ENCODE measurements around the gene MYADML2. TPM values are rescaled to one million over a fixed set of nuclear protein-coding genes. Genes with fewer than 3 reads are reported as not detected.
"Not testable (repeated sequence)": the region's sequence is repeated elsewhere in the genome, so short reads cannot be mapped to it uniquely, and the experiment has no call there.

MYADML2 gene
- total and polyA plus RNA-seq, 2 experiments from 2014 or later = 0.70 to 1.7 TPM

- H3K79me2 ChIP-seq (replicated peaks; ENCODE audit: insufficient read depth); H3K9me2 ChIP-seq (ENCODE audit: insufficient read depth); H3K4me3 Mint-ChIP-seq; H3K27ac ChIP-seq (ENCODE audit: low read depth); H3K4me3 ChIP-seq; H3K4me1 Mint-ChIP-seq; H3K4me1 ChIP-seq (ENCODE audit: insufficient read depth); DNase-seq (ENCODE audit: low spot score); H3F3A ChIP-seq (replicated peaks; ENCODE audit: low read depth); H3K27me3 ChIP-seq (ENCODE audit: insufficient read depth); H3K27ac Mint-ChIP-seq; H4K20me1 ChIP-seq (replicated peaks; ENCODE audit: insufficient read depth); ATAC-seq; H3K9me3 Mint-ChIP-seq; H2AFZ ChIP-seq; H3K36me3 ChIP-seq (ENCODE audit: insufficient read depth); H3K4me2 ChIP-seq: not testable (repeated sequence)
- peaks cover 49% of the 10 kb centered on the region for H3K36me3 Mint-ChIP-seq (ENCODE audit: low read depth)
- peaks cover 14% of the 10 kb centered on the region for H3K27me3 Mint-ChIP-seq (ENCODE audit: insufficient read depth, low read depth, poor library complexity)
These were observed 34.5 kb upstream of the MYADML2 start for GRCh38 chr17:81981511-81981910.

GRCh38 chr17:81980707-81981343, 33.8 kb upstream of the MYADML2 start:
- Mint-ChIP-seq H3K9me3 (no peaks in the 10 kb centered on the region), H3K4me3 (no peak overlapping the region), H3K36me3 (ENCODE audit: low read depth) (peaks cover 47% of the 10 kb centered on the region), H3K27me3 (ENCODE audit: insufficient read depth, low read depth, poor library complexity) (peaks cover 21% of the 10 kb centered on the region), H3K4me1 (peaks cover 6% of the 10 kb centered on the region; the same call in 2 of the 3 replicates), H3K27ac (no peak overlapping the region)
- H3K4me3 ChIP-seq = no peak overlapping the region
- no peak overlapping the region for H3K27ac ChIP-seq (ENCODE audit: low read depth)
- peaks cover 4% of the 10 kb centered on the region; the same call in 1 of the 2 replicates for H3K36me3 ChIP-seq (ENCODE audit: insufficient read depth)
- no peak overlapping the region for H3K4me2 ChIP-seq
- no peak for TF ChIP-seq ZNF331 (CRISPR knock-in tag; IDR thresholded peaks at IDR 0.05; ENCODE audit: low read depth)
- TF ChIP-seq REST (IDR thresholded peaks at IDR 0.05; ENCODE audit: unreplicated experiment) = no peak
- ATAC-seq = no peak
- peaks cover 13% of the 10 kb centered on the region for H3K27me3 ChIP-seq (ENCODE audit: insufficient read depth)
- peaks cover 4% of the 10 kb centered on the region; the same call in 1 of the 2 replicates for H3F3A ChIP-seq (replicated peaks; ENCODE audit: low read depth)
- no peaks in the 10 kb centered on the region for H3K9me2 ChIP-seq (ENCODE audit: insufficient read depth)
- DNase-seq (ENCODE audit: low spot score) = no peak
- H3K4me1 ChIP-seq (ENCODE audit: insufficient read depth) = no peaks in the 10 kb centered on the region
- no peak overlapping the region for H2AFZ ChIP-seq
- H3K79me2 ChIP-seq (replicated peaks; ENCODE audit: insufficient read depth) = peaks cover 9% of the 10 kb centered on the region
- no peaks in the 10 kb centered on the region; the same call in 1 of the 2 replicates for H4K20me1 ChIP-seq (replicated peaks; ENCODE audit: insufficient read depth)

DNA sequence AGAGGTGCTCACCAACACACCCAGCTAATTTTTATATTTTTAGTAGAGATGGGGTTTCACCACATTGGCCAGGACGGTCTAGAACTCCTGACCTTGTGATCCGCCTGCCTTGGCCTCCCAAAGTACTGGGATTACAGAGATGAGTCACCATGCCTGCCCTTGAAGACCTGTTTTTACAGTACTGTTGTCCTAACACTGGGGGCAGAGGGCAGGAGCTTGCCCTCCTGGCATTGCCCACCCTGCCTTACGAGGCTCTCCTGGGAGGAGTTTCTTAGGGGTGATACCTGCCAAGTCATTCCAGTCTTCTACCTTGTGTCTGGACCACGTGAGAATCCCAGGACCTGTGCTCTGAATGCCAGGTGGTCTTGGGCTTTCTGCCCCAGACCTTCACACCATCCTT, 33.1 kb upstream of the MYADML2 start:
- H3K4me1 ChIP-seq (ENCODE audit: insufficient read depth) = no peaks in the 10 kb centered on the region
- H3F3A ChIP-seq (replicated peaks; ENCODE audit: low read depth) = peaks cover 4% of the 10 kb centered on the region; the same call in 1 of the 2 replicates
- no peaks in the 10 kb centered on the region; the same call in 1 of the 2 replicates for H4K20me1 ChIP-seq (replicated peaks; ENCODE audit: insufficient read depth)
- ATAC-seq (no peak), DNase-seq (ENCODE audit: low spot score) (no peak)
- H3K36me3 ChIP-seq (ENCODE audit: insufficient read depth) = peaks cover 4% of the 10 kb centered on the region; the same call in 1 of the 2 replicates
- peaks cover 20% of the 10 kb centered on the region for H3K27me3 ChIP-seq (ENCODE audit: insufficient read depth)
- Mint-ChIP-seq H3K4me3 (no peak overlapping the region; the same call in 2 of the 3 replicates), H3K36me3 (ENCODE audit: low read depth) (peaks cover 41% of the 10 kb centered on the region), H3K4me1 (peaks cover 6% of the 10 kb centered on the region; the same call in 2 of the 3 replicates), H3K27me3 (ENCODE audit: insufficient read depth, low read depth, poor library complexity) (peaks cover 22% of the 10 kb centered on the region), H3K9me3 (peaks cover under 1% of the 10 kb centered on the region; the same call in 1 of the 3 replicates), H3K27ac (no peak overlapping the region)
- H3K4me3 ChIP-seq = no peak overlapping the region
- H3K4me2 ChIP-seq = no peak overlapping the region
- no peak overlapping the region for H3K27ac ChIP-seq (ENCODE audit: low read depth)
- H3K79me2 ChIP-seq (replicated peaks; ENCODE audit: insufficient read depth) = peaks cover 9% of the 10 kb centered on the region
- no peak overlapping the region for H2AFZ ChIP-seq
- no peaks in the 10 kb centered on the region for H3K9me2 ChIP-seq (ENCODE audit: insufficient read depth)
- no peak for TF ChIP-seq ZNF462 (CRISPR knock-in tag; IDR thresholded peaks at IDR 0.05)

Measured in GM23338 (cell line).